GM19372 (cell line): Measurements from ENCODE around the gene UBL4A.
A peak's percentile ranks its signal among the peaks of the same experiment; 100 is the strongest.

ENCODE experiments used
- ATAC-seq: cut with Tn5 transposase; IDR thresholded peaks from one replicate; pipeline ENCODE4 v1.9.1; 2021; ENCODE audit warnings: mild to moderate bottlenecking, low read depth, moderate library complexity; ENCODE audit not compliant: unreplicated experiment

The UBL4A gene

DNA sequence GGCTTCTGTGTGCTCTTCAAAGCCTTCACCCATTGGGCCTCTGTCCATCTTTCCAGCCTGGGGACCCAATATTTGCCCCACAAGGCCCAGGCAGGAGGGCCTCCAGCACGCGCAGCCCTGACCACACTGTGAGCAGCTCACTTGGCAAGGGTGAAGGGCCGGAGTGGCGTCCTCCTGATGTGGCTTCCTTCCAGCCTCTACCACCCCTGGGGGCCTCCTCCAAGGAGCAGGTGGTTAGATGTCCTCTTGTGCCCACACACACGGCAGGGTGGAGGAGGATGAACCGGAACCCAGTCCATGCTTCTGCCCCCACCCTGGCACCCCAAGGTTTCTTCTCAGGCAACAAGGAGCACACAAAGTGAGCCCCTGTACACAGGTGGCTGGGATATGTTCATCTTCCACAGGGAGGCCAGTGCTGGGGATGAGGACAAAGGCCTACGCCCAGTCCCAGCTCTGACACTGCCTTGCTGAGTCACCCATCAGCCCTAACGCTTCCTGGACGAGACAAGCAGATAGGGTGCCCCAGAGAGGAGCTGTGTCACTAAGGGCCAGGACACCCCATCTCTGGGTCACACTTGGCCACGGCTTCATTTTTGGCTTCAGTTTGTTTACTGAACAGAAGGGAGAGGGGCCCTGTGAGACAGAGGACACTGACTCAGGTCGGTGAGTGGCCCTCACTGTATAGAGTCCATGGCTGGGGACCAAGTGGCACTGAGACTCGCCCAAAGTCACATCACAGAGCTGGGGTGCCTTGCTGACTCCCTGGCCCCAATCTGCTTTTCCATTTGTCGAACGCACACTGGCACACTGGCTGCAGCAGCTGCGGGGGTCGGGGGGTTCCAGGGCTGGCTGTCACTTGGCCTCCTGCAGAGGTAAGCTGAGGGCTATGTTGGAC lies 1.9 kb downstream of the UBL4A start:
- no peak for ATAC-seq

DNA sequence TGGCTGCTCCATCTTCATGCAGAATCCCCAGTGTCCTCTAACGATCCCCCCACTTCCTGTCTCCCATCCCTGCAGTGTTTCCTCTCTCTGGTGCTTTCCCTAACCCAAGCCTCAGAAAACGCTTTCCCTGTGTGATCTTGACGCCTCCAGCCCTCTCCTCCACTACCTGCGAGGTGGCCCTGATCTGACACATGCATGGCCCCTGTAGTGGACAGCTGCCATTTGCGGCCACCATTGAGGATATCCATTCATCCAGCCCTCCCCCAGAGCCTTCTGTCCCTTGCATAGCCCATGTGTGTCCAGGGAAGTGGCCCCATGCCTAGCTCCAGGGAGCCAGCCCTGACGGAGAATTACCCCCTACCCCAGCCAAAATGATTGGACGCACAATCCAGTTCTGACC lies 3.1 kb downstream of the UBL4A start:
- no peak for ATAC-seq

DNA sequence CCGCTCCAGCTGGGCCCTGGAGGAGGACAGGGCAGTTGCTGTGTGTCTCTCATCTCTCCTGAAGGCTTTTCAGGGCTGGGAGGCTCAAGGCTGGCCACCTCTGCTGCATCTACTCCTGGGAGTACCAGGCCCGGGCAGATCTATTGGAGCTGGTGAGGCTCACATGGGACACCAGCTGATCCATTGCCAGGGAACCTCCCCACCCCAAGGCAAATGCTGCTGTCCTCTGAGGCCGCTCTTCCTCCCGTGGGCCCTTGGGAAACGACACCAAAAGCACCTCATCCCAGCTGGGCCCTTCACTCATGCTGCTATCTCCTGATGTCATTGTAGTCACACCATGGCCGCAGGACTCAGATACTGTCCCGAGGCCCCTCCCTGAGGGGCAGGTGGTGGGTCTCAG lies 3.6 kb downstream of the UBL4A start:
- ATAC-seq, result no peak

DNA sequence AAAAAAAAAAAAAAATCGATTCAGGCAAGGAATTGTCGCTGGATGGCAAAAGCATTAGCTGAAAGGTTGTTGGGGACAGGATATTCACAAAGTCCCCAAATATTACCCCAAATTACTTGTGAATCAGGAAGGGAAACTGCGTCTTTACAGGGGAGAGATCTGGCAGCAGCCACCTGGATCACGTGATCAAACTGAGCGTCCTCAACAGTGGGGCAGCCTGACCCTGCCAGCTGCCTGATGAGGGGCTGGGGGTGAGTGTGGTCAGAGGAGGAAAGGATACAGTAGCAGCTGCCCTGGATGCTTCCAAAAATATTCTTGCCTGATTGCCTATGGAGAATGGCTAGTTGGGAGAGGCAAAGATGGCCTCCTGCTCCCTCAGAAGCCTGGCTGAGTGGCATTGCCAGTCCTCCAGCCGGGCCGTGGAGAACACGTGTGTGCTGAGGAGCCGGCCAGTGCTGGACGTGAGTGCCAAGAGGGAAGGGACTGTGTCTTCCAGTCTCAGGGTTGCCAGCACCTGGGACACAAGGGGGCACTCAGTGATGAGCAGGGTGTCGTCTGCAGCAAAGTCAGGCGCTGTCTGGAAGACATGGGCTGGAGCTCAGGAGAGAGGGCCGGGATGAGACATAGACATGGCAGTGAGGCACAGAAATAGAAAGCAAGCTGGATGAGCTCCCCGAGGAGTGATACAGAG lies 4.4 kb downstream of the UBL4A start:
- no peak for ATAC-seq

DNA sequence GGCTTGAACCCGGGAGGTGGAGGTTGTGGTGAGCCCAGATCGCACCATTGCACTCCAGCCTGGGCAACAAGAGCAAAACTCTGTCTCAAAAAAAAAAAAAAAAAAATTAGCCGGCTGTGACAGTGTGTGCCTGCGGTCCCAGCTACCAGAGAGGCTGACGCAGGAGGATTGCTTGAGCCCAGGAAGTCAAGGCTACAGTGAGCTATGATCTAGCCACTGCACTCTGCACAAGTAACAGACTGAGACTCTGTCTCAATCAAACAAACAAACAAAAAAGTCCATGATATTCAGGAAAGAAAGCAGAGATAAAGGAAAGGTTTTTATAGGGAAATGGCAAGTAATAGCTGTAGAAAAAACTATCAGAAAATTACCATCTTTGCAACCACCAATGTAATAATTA lies 5.2 kb downstream of the UBL4A start:
- no peak for ATAC-seq

DNA sequence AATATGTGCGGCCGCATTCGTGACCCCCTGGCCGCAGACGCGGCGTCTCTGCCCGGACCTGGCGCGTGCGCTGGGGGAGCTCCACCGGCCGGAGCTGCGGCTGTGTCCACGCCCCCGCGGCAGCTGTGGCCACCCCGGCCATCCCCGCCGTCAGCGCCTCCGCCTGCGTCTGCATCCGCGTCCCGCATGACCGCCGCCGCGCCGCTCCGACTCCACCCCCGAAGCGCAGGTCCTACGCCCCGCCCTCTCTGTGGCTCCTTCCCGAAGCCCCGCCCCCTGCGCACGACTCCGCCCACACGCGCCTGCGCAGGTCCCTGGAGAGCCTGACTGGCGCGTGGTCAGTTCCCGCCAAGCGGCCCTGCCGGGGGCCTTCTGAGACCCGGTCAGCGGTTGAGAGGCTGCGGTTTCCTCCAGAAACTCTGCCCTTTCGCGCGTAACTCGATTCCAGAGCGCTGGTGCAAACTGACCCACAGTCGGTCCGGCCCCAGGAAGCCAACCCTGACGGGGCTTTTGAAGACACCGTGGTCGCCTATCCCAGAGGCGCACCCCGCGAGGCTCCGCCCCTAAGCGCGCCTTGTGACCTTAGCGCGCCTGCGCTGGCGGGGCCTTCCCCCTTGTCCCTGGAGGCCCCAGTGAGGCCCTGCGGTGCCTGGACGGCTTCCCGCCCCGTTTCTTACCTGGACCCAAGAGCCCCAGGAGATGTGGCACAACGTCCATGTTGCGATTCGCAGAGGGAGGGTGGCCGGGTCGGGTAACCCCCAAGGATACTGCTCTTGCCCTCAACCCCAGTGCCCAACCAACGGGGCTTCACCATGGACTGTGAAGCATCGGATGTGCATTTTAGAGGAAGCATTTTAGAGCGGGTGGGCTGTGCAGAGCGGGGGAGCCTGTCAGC lies 7.4 kb downstream of the UBL4A start, which contains the start of gene LAGE3:
TSS of gene LAGE3 (minus strand) at position 554 of the 895 bp plus-strand sequence. CDS start at position 188, 366 bp downstream.
- ATAC-seq, result peak; percentile 86

DNA sequence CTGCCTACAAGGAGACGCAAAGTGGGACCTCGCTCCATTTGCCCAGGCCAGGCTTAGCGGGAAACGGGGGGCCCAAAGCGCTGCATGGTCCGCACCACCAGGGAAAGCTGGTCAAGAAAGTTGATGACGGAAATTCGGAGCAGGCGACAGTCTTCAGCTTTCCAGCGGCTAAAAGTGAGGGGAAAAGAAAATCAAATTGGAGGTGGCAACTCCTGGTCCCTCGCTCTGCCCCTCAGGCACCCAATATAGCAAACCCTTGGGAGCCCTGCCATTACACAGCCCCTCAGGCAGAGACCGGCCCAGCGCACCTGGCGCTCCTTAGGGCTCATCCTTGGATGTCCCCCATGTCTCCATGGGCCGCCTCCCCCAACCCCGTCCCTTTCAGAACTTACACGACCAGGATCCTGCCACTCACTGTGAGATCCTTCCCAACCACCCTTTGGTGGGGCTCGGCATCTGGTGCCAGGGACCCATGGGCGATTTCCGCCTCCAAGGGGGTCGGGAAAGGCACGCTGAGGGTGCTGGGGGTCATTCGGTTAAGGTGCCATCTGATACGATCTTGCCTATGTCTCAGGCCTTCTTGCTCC lies 8.4 kb downstream of the UBL4A start:
- no peak for ATAC-seq

DNA sequence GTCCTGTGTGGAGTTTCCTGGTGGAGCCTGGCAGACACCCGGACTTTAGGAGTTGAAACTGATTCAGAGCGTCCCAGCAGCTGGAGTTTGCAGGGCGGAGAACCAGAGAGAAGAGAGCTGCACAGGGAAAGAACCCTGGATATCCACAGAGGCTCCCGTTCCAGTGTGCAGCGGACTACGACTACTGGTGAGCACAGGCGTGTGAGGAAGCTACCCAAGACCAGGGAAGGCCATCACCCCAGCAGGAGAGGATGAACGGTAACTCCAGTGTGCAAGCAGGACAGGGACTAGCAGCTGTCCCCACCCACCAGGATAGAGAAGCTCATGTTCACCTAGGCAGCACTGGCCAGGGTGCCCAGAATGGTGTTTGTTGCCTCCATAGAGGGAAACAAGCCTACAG lies 9.6 kb downstream of the UBL4A start:
- ATAC-seq, result no peak

DNA sequence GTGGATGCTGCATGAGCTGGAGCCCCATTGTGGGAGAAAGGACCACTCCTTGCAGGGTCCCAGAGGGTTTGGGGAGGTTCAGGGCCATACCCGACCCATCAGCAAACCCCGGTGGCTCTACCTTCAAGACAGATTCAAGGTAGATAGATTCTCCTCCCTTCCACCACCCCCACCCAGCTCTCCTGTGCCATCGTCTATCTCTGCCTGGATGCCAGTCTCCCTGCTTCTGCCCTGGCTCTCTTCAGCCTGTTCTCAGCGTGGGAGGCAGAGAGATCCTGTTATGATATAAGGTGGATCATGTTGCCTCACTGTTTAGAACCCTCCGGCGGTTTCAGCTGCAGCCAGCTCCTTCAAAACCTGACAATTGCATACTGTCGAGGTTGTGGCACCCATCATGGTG lies 12.7 kb downstream of the UBL4A start:
- no peak for ATAC-seq

DNA sequence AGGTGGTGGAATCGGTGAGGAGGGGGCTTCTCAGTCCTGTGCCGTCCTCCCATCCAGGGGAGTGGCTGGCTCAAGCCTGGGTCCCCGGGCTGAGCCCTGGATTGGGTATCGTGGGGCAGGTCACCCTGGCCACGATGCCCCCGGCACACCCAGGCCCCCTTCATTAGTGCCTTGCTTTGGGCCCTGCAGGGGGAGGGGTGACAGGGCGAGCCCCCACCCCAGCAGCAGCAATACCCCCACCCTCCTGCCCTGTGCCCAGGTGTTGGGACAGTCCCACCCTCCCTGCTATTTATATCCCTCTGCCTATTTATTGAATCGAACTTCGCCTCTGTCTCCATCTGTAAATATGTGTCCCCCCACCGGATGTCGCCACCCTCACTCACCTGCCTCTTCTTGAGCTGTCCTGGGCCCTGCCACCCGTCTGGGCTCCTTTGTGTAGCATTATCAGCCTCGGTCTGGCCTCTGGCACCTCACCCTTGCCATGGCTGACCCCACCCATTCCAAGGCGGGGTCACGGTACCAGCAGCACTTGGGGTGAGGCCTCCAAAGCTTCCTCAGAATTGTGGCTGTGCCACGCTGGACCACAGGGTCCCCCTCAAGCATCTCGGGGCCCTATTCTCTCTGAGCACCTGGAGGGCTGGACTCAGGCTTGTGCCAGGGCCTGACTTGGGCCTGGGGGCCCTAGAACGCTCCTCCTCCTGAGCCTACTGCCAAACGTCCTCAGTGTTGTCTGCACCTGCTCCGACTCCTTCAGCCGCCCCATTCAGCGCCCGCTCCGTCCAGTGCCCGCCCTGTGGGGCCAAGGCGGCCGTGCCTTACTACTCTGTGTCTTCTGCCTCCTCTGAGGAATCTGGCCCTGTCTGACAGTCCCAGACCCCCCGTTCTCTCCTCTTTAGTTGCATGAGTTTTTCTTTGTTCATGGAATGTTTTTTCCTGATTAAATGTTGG lies 13.5 kb downstream of the UBL4A start:
- ATAC-seq, result no peak

DNA sequence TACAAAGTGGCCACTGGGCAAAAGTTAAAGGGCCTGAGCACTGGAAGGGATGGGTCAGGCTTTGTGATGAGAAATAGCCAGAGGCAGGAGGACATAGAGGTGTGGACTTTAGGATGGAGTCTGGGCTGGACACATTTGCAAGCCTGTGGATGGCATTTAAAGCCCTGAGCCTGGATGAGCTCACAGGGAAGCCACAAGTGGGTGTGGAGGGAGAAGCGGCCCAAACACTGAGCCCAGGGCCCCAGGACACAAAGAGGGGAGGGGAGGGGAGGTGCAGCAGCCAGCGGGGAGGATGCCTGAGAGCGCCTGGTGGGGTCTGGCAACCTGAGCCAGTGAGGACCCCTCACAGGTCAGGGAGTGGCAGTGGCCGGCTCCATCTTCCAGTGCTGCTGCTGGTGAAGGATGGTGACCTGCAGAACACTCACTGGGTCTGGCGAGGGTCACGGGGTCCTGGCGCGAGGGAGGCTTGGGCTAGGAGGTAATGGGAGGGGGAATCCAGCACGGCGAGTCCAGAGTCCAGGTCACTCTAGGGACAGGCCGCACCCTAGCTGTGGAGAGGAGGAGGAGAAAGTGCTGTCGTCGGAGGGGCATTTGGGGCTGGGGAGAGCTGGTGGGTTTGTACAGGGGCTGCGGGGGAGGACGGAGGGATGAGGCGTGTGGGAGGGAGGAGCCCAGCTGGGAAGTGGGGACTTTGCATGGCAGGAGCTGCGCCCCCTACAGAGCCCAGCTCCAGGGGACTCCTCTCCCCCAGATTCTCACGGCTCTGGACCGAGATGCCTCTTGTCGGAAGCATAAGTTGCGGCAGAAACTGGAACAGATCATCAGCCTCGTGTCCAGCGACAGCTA lies 14.4 kb downstream of the UBL4A start:
- no peak for ATAC-seq

DNA sequence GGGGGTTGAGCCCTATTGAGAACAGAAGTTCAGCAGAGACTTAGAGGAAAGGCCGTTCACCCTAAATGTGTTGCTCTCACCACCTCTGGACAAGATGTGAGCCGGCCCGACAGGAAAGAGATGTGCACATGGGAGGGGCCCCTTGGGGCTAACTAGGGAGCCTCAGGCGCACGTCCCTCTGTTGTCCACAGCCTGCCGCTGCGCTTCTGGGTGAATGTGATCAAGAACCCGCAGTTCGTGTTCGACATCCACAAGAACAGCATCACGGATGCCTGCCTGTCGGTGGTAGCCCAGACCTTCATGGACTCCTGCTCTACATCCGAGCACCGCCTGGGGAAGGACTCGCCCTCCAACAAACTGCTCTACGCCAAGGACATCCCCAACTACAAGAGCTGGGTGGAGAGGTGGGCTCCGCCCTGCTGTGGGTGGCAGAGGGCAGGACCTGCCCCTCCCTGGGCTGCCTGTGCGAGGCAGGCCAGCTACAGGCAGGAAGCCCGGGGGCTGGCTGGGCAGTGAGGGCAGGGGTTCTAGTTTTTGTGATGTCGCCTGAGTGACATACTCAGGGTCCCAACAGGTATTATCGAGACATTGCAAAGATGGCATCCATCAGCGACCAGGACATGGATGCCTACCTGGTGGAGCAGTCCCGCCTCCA lies 15.4 kb downstream of the UBL4A start:
- no peak for ATAC-seq

DNA sequence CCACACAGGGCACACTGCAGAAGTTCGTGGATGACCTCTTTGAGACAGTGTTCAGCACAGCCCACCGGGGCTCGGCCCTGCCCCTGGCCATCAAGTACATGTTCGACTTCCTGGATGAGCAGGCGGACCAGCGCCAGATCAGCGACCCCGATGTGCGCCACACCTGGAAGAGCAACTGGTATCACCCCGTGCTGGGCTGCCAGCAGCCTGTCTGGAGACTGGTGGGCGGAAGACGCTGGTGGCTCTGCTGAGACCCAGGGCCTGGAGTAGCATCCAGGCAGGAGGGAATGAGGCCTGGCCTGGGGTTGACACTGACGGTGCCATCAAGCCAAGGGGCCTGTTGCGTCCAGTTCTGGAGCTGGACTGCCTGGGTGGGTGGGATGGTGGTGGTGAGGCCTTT lies 16.0 kb downstream of the UBL4A start:
- no peak for ATAC-seq

DNA sequence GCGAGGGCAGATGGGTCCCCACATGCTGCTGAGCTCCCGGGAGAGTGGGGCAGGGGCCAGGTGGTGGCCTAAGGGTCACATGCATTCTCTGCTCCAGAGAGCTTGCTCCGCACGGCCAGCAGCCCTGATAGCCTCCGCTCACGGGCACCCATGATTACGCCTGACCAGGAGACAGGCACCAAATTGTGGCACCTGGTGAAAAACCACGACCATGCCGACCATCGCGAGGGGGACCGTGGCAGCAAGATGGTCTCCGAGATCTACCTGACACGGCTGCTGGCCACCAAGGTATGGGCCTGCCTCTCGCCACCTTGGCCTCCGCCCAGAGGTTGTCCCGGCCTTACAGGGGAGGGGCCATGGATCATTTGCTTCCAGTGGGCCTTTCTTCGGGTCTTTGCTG lies 16.5 kb downstream of the UBL4A start:
- ATAC-seq, result no peak

DNA sequence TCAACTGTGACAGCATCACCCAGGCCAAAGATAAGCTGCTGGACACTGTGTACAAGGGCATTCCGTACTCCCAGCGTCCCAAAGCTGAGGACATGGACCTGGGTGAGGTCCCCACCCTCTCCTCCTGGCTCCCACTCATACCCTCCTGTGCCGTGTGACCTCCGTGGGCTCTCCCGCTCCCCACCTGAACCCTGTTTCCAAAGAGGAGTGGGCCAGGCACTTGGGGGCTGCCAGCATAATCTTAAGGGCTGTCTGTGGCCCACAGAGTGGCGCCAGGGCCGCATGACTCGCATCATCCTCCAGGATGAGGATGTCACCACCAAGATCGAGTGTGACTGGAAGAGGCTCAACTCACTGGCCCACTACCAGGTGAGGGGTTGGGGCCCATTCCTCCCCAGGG lies 17.3 kb downstream of the UBL4A start:
- no peak for ATAC-seq

DNA sequence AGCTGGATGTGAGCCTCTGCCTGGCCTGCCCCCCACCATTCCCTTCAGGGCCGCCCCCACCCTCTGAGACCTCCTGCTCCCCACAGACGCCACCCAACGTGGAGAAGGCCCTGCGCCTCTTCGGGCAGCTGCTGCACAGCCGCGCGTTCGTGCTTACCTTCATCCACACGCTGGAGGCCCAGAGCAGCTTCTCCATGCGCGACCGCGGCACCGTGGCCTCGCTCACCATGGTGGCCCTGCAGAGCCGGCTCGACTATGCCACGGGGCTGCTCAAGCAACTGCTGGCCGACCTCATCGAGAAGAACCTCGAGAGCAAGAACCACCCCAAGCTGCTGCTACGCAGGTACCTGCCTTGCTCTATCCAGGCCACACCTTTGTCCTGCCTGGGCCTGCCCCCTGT lies 18.2 kb downstream of the UBL4A start:
- ATAC-seq, result no peak

DNA sequence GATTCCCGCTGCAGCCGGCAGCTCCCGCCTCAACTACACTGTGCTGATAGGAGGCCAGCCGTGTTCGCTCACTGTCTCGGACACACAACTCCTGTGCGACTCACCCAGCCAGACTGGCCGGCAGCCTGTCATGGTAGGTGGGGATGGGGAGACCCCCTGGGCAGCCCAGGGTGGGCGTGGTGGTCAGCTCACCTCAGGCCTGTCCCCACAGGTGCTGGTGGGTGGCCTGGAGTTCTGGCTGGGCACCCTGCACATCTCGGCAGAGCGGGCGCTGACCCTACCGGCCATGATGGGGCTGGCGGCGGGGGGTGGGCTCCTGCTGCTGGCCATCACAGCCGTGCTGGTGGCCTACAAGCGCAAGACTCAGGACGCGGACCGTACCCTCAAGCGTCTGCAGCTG lies 18.9 kb downstream of the UBL4A start:
- ATAC-seq, result no peak

DNA sequence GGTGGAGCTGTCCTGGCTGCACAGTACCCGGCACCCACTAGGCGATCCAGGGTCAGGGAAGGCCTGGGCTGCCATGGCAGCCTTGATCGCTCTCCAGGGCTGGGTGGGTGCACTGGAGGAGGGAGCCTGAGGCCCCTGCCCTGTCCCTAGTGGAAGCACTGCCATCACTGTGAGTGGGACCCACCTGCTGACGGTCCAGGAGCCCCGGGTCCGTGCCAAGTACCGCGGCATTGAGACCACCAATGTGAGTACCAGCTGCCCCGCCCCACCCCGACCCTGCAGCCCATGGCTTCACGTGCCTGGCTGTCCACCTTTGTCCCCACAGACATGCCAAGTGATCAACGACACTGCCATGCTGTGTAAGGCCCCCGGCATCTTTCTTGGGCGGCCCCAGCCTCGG lies 19.5 kb downstream of the UBL4A start:
- ATAC-seq, result no peak
